ENCODE results near the gene PARK7. TPM values are rescaled to one million over a fixed set of nuclear protein-coding genes. Genes with fewer than 3 reads are reported as not detected.

Gene PARK7
- total RNA-seq, 1 donor from 2014 or later = 514 TPM

DNA sequence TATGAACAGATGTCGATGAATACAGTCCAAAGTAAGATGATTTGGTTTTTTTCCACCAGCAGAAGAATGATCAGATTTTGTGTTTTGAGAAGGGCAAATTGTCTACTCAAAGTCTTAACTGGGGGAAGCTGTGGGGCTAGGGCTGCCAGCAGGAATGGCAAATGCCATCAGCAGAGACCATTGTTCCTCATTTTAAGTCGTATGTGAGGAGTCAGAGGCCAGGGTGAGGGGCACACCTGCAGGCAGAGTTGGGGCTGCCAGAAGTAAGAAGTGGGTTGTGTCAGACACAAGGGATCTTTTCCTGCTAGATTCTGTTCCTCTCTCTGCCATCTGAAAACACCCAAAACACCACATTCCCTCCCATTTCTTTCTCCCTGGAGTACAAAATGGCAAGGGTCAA is 8.7 kb downstream of the PARK7 start:
- Mint-ChIP-seq H3K27ac (no peak overlapping the region), H3K27me3 (ENCODE audit: low read depth) (no peaks in the 10 kb centered on the region), H3K4me1 (ENCODE audit: low read depth) (peaks cover 16% of the 10 kb centered on the region), H3K4me3 (ENCODE audit: low read depth) (no peak overlapping the region), H3K9me3 (no peaks in the 10 kb centered on the region), H3K36me3 (ENCODE audit: low read depth) (peaks cover 73% of the 10 kb centered on the region)
- intact Hi-C loops (cut with micrococcal nuclease) = no loop called here
- DNase-seq (ENCODE audit: low spot score) = no peak

- no peaks in the 10 kb centered on the region for H3K9me3 Mint-ChIP-seq
- no peak overlapping the region for H3K27ac Mint-ChIP-seq
- H3K27me3 Mint-ChIP-seq (ENCODE audit: low read depth) = no peaks in the 10 kb centered on the region
- intact Hi-C loops (cut with micrococcal nuclease) = no loop called here
- H3K36me3 Mint-ChIP-seq (ENCODE audit: low read depth) = peaks cover 70% of the 10 kb centered on the region
- H3K4me1 Mint-ChIP-seq (ENCODE audit: low read depth) = peaks cover 13% of the 10 kb centered on the region
- H3K4me3 Mint-ChIP-seq (ENCODE audit: low read depth) = no peak overlapping the region
- DNase-seq (ENCODE audit: low spot score) = no peak
These were observed 9.5 kb downstream of the PARK7 start for GRCh38 chr1:7971024-7971423.

GRCh38 chr1:7972285-7972684 is 10.8 kb downstream of the PARK7 start:
- intact Hi-C loops (cut with micrococcal nuclease) = no loop called here
- H3K27ac Mint-ChIP-seq = no peak overlapping the region
- H3K4me3 Mint-ChIP-seq (ENCODE audit: low read depth) = no peak overlapping the region
- peaks cover 5% of the 10 kb centered on the region for H3K4me1 Mint-ChIP-seq (ENCODE audit: low read depth)
- no peak for DNase-seq (ENCODE audit: low spot score)
- no peaks in the 10 kb centered on the region for H3K27me3 Mint-ChIP-seq (ENCODE audit: low read depth)
- H3K9me3 Mint-ChIP-seq = no peaks in the 10 kb centered on the region
- peaks cover 64% of the 10 kb centered on the region for H3K36me3 Mint-ChIP-seq (ENCODE audit: low read depth)

DNA sequence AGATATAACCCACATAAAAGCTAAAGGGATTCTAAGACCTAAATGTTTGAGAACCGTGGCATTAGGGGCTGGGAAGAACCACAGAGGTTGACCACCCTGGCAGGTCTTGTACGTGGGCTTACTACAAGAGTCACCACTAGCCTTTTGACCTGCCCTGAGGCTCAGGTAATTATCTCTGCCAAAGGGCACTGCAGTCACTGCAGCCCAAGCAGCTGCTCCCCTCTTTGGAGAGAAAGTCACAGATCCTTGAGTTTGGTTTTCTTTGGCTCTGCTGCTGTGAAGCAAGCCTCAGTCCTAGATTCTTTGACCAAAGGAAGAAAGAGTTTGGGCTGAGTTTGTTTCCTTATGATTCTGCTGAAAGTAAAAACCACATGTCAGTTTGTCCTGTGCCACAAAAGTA is 11.6 kb downstream of the PARK7 start:
- intact Hi-C loops (cut with micrococcal nuclease) = no loop called here
- Mint-ChIP-seq H3K27me3 (ENCODE audit: low read depth) (no peaks in the 10 kb centered on the region), H3K36me3 (ENCODE audit: low read depth) (peaks cover 64% of the 10 kb centered on the region), H3K4me1 (ENCODE audit: low read depth) (peaks cover 4% of the 10 kb centered on the region), H3K4me3 (ENCODE audit: low read depth) (no peak overlapping the region), H3K27ac (no peak overlapping the region), H3K9me3 (no peaks in the 10 kb centered on the region)
- DNase-seq (ENCODE audit: low spot score) = no peak

GRCh38 chr1:7975212-7975865 is 13.8 kb downstream of the PARK7 start:
- no peak overlapping the region for H3K27ac Mint-ChIP-seq
- H3K27me3 Mint-ChIP-seq (ENCODE audit: low read depth) = no peaks in the 10 kb centered on the region
- intact Hi-C loops (cut with micrococcal nuclease) = no loop called here
- no peak for DNase-seq (ENCODE audit: low spot score)
- H3K9me3 Mint-ChIP-seq = no peaks in the 10 kb centered on the region
- H3K36me3 Mint-ChIP-seq (ENCODE audit: low read depth) = peaks cover 65% of the 10 kb centered on the region
- H3K4me3 Mint-ChIP-seq (ENCODE audit: low read depth) = no peak overlapping the region
- H3K4me1 Mint-ChIP-seq (ENCODE audit: low read depth) = peaks cover 6% of the 10 kb centered on the region

DNA sequence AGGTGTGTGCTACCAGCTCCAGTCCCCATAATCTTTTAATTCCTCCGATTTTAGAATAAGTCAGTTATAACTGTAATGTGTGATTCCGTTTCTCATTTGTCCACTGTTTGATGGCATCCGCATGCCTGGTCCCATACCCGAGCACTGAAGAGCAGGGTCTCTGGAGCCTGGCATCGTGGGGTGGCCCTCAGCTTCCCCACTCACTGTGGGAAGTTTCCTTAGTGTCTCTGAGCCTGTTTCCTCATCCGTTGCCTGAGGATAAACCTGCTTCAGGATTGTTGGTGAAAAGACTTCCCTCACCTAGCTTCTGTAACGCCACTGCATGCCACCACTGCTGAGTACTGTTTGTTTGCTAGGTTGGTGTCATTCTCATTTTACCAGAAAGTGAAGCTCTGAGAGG is 19.5 kb downstream of the PARK7 start:
- no peak overlapping the region for H3K27ac Mint-ChIP-seq
- H3K36me3 Mint-ChIP-seq (ENCODE audit: low read depth) = peaks cover 72% of the 10 kb centered on the region
- no peaks in the 10 kb centered on the region for H3K27me3 Mint-ChIP-seq (ENCODE audit: low read depth)
- peaks cover 13% of the 10 kb centered on the region for H3K4me1 Mint-ChIP-seq (ENCODE audit: low read depth)
- intact Hi-C loops (cut with micrococcal nuclease) = no loop called here
- H3K9me3 Mint-ChIP-seq = no peaks in the 10 kb centered on the region
- H3K4me3 Mint-ChIP-seq (ENCODE audit: low read depth) = no peak overlapping the region
- no peak for DNase-seq (ENCODE audit: low spot score)

DNA sequence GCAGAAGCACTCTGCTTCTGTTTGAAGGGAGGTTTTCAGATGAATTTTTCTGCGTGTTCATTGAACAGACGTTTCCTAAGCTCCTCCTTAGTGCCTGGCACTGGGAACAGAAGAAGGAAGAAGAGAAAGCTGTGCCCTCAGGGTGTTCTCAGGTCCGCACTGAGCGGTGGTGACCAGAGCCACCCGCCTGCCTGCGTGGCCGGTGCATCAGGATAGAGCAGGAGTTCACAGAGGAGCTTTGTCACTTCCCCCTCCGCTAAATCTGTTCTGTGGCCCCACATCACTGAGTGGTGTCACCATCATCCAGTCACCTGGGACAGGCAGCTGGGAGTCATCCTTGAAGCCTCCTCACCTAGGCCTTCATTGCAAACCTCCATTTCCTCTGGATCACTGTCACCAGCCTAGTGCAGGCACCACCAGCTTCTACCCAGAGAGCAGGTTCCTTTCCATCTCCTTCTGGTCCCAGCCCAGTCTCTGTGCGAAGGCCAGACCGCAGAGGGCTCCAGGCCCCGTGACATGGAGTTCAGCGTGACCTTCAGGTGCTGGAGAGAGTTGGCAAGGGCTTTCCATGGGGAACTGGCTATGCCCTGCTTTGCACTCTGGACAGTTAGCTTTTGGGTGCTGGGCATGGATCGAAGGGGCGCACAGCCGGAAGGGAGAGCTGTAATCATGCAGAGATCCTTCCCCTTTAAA is 21.7 kb downstream of the PARK7 start:
- H3K27me3 Mint-ChIP-seq (ENCODE audit: low read depth) = no peaks in the 10 kb centered on the region
- peaks cover 13% of the 10 kb centered on the region for H3K4me1 Mint-ChIP-seq (ENCODE audit: low read depth)
- H3K36me3 Mint-ChIP-seq (ENCODE audit: low read depth) = peaks cover 68% of the 10 kb centered on the region

GRCh38 chr1:7984811-7985210 is 23.3 kb downstream of the PARK7 start:
- Mint-ChIP-seq H3K27ac (no peak overlapping the region), H3K36me3 (ENCODE audit: low read depth) (peaks cover 66% of the 10 kb centered on the region), H3K9me3 (no peaks in the 10 kb centered on the region), H3K4me1 (ENCODE audit: low read depth) (peaks cover 11% of the 10 kb centered on the region), H3K4me3 (ENCODE audit: low read depth) (no peak overlapping the region), H3K27me3 (ENCODE audit: low read depth) (no peaks in the 10 kb centered on the region)
- intact Hi-C loops (cut with micrococcal nuclease) = no loop called here
- DNase-seq (ENCODE audit: low spot score) = no peak

More for the DNA sequence above, 21.7 kb downstream of the PARK7 start:
- no peak overlapping the region for H3K4me3 Mint-ChIP-seq (ENCODE audit: low read depth)
- intact Hi-C loops (cut with micrococcal nuclease) = no loop called here
- no peak overlapping the region for H3K27ac Mint-ChIP-seq
- DNase-seq (ENCODE audit: low spot score) = no peak
- H3K9me3 Mint-ChIP-seq = no peaks in the 10 kb centered on the region

GRCh38 chr1:7985851-7986612 is 24.5 kb downstream of the PARK7 start:
- Mint-ChIP-seq H3K36me3 (ENCODE audit: low read depth) (peaks cover 64% of the 10 kb centered on the region), H3K4me3 (ENCODE audit: low read depth) (no peak overlapping the region), H3K27me3 (ENCODE audit: low read depth) (no peaks in the 10 kb centered on the region), H3K9me3 (no peaks in the 10 kb centered on the region), H3K27ac (peak overlapping the region; percentile 6), H3K4me1 (ENCODE audit: low read depth) (peaks cover 7% of the 10 kb centered on the region)
- intact Hi-C loops (cut with micrococcal nuclease) = no loop called here
- DNase-seq (ENCODE audit: low spot score) = no peak

GRCh38 chr1:7987528-7987927 is 26.0 kb downstream of the PARK7 start:
- intact Hi-C loops (cut with micrococcal nuclease) = no loop called here
- Mint-ChIP-seq H3K27ac (no peak overlapping the region), H3K4me1 (ENCODE audit: low read depth) (peaks cover 4% of the 10 kb centered on the region), H3K4me3 (ENCODE audit: low read depth) (no peak overlapping the region), H3K27me3 (ENCODE audit: low read depth) (no peaks in the 10 kb centered on the region), H3K36me3 (ENCODE audit: low read depth) (peaks cover 56% of the 10 kb centered on the region), H3K9me3 (no peaks in the 10 kb centered on the region)
- DNase-seq (ENCODE audit: low spot score) = no peak

DNA sequence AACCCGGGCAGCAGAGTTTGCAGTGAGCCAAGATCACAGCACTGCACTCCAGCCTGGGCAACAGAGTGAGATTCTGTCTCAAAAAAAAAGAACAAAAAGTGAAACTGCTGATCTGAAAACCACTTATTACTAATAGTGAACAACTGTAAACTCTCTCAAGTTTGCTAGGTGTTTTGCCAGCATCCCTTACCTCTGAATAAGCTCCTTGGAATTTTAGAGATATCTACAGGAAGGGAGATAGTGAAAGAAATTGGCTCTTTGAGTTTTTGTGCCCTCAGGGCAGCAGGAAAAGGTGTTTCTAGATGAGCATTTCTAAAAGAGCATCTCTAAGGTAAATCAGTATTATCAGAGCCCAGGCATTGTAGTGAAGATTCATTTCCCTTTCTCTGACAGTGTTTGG is 27.1 kb downstream of the PARK7 start:
- H3K4me1 Mint-ChIP-seq (ENCODE audit: low read depth) = peaks cover 2% of the 10 kb centered on the region
- no peak overlapping the region for H3K4me3 Mint-ChIP-seq (ENCODE audit: low read depth)
- H3K36me3 Mint-ChIP-seq (ENCODE audit: low read depth) = peaks cover 46% of the 10 kb centered on the region
- no peak overlapping the region for H3K27ac Mint-ChIP-seq
- H3K9me3 Mint-ChIP-seq = no peaks in the 10 kb centered on the region
- H3K27me3 Mint-ChIP-seq (ENCODE audit: low read depth) = no peaks in the 10 kb centered on the region
- intact Hi-C loops (cut with micrococcal nuclease) = no loop called here
- DNase-seq (ENCODE audit: low spot score) = no peak

- Mint-ChIP-seq H3K27ac (no peak overlapping the region), H3K36me3 (ENCODE audit: low read depth) (peaks cover 33% of the 10 kb centered on the region), H3K9me3 (no peaks in the 10 kb centered on the region), H3K4me1 (ENCODE audit: low read depth) (peaks cover 6% of the 10 kb centered on the region), H3K27me3 (ENCODE audit: low read depth) (no peaks in the 10 kb centered on the region), H3K4me3 (ENCODE audit: low read depth) (no peak overlapping the region)
- no peak for DNase-seq (ENCODE audit: low spot score)
- intact Hi-C loops (cut with micrococcal nuclease) = no loop called here
These were observed 28.4 kb downstream of the PARK7 start for GRCh38 chr1:7989762-7990428.

Data from activated T-helper 2 cell treated with anti-CD3 and anti-CD28 coated beads, Interferon-gamma antibody, Interleukin-2, Interleukin-4, amounts not matched to agents 10 μg/mL and 5 μg/mL and 100 μg/mL, durations not matched to agents 14 hours and 24 hours and 36 hours (primary cell).